Measurements from ENCODE around the gene CEMIP.

CEMIP gene

GRCh38 chr15:80788536-80788935, 9.4 kb downstream of the CEMIP start:
- TF ChIP-seq, protein P1, sequence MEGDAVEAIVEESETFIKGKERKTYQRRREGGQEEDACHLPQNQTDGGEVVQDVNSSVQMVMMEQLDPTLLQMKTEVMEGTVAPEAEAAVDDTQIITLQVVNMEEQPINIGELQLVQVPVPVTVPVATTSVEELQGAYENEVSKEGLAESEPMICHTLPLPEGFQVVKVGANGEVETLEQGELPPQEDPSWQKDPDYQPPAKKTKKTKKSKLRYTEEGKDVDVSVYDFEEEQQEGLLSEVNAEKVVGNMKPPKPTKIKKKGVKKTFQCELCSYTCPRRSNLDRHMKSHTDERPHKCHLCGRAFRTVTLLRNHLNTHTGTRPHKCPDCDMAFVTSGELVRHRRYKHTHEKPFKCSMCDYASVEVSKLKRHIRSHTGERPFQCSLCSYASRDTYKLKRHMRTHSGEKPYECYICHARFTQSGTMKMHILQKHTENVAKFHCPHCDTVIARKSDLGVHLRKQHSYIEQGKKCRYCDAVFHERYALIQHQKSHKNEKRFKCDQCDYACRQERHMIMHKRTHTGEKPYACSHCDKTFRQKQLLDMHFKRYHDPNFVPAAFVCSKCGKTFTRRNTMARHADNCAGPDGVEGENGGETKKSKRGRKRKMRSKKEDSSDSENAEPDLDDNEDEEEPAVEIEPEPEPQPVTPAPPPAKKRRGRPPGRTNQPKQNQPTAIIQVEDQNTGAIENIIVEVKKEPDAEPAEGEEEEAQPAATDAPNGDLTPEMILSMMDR (IDR thresholded peaks at IDR 0.05; ENCODE audit: control extremely low read depth, extremely low read depth, low read depth, missing control alignments) = no peak
- ChIA-PET POLR2A (no interaction called here), CTCF (interaction anchor here (1.2 to 1.3 kb wide), 2 partner anchors 11 to 22 kb away, joined by 3 to 5 read pairs; no protein-coding TSS in a partner anchor)
- no peak for DNase-seq (ENCODE audit: extremely low spot score)

DNA sequence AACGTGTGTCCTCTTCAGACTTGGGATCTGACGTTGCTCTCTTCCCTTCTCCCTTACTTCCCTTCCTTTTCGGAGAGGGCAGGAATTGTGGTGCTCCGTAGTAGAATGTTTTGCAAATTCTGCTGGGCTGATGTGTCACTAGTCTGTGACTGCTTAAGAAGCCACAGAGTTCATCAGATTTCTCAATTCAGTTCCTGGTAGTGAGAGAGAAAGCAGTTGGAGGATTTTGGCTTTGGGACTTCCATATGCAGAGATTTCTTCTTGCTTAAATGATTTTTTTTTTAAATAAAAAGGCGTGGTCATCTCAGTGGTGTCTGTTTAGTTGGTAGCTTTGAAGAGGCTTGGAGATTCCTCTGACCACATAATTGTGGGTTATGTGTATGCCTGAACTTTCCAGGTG, 10.1 kb downstream of the CEMIP start:
- no peak for DNase-seq (ENCODE audit: extremely low spot score)
- CTCF ChIA-PET = interaction anchor here (0.9 to 1.9 kb wide), 3 partner anchors 13 to 334 kb away, joined by 3 to 5 read pairs (median 4); no protein-coding TSS in a partner anchor
- TF ChIP-seq, protein P1 (IDR thresholded peaks at IDR 0.05; ENCODE audit: control extremely low read depth, extremely low read depth, low read depth, missing control alignments) = no peak
- POLR2A ChIA-PET = no interaction called here

- ChIA-PET CTCF (interaction anchor here (0.9 to 1.9 kb wide), 3 partner anchors 13 to 334 kb away, joined by 4 to 5 read pairs (median 4); no protein-coding TSS in a partner anchor), POLR2A (no interaction called here)
- TF ChIP-seq, protein P1 (IDR thresholded peaks at IDR 0.05; ENCODE audit: control extremely low read depth, extremely low read depth, low read depth, missing control alignments) = no peak
- DNase-seq (ENCODE audit: extremely low spot score) = no peak
These were observed 10.6 kb downstream of the CEMIP start for GRCh38 chr15:80789796-80790195.

DNA sequence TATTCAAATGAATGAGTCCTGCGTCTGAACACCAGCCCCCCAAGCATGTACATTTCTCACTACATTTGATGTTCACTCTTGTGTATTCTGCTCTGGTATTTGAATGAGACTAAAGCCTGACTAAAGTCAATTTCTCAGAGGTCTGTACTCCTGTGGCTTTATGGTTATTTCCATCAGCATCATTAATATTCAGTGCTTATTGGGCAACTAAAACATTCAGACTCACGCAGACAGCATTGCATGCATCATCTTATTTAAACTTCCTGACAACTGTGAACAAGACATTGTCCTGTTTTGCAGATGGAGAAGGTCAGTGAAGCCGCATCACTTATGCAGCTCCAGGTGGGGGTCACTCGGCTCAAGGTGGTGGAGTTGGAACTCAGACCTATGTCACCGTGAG, 11.1 kb downstream of the CEMIP start:
- TF ChIP-seq, protein P1 (IDR thresholded peaks at IDR 0.05; ENCODE audit: control extremely low read depth, extremely low read depth, low read depth, missing control alignments) = no peak
- no peak for DNase-seq (ENCODE audit: extremely low spot score)
- ChIA-PET CTCF (interaction anchor here (1.0 to 1.9 kb wide), 2 partner anchors 14 to 335 kb away, joined by 4 to 5 read pairs; no protein-coding TSS in a partner anchor), POLR2A (no interaction called here)

- ChIA-PET POLR2A (no interaction called here), CTCF (interaction anchor here (1.0 to 1.9 kb wide), 2 partner anchors 15 to 335 kb away, joined by 4 to 5 read pairs; no protein-coding TSS in a partner anchor)
- DNase-seq (ENCODE audit: extremely low spot score) = no peak
- TF ChIP-seq, protein P1 (IDR thresholded peaks at IDR 0.05; ENCODE audit: control extremely low read depth, extremely low read depth, low read depth, missing control alignments) = no peak
These were observed 11.8 kb downstream of the CEMIP start for GRCh38 chr15:80791004-80791403.

GRCh38 chr15:80796407-80796806, 17.2 kb downstream of the CEMIP start:
- TF ChIP-seq, protein P1 (IDR thresholded peaks at IDR 0.05; ENCODE audit: control extremely low read depth, extremely low read depth, low read depth, missing control alignments) = no peak
- ChIA-PET CTCF (interaction anchor here (0.7 to 1.4 kb wide), 5 partner anchors 15 to 470 kb away, joined by 3 to 4 read pairs (median 3); no protein-coding TSS in a partner anchor), POLR2A (no interaction called here)
- DNase-seq (ENCODE audit: extremely low spot score) = no peak

Measured in GM10248 (cell line).